Activated T-cell treated with anti-CD3 and anti-CD28 coated beads for 4 hours (primary cell): Measurements from ENCODE around the gene TTC13.
"Not testable (repeated sequence)": the region's sequence is repeated elsewhere in the genome, so short reads cannot be mapped to it uniquely, and the experiment has no call there.

Experiments used
- DNase-seq: peaks from one replicate; pipeline ENCODE4 v3.0.0-alpha.2; 2020

TTC13 gene

DNA sequence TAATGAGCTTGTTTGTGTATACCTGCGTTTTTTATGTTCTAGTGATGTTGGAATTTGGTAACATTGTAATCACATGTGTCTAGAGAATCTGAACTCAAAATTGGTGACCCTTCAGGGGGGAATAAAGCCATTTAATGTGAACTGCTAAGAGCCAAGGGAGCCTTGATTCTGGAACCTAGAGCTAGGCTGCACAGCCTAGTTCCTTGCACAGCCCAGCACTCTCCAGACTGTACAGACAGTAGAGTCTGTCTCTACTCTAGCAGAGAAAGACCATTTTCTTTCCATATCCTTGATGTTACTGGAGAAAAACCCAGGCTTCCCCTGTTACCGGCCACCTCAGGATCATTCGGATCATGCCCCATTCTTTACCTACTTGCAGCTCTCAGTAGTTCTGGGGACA lies 8.8 kb upstream of the TTC13 start:
- no peak for DNase-seq

GRCh38 chr1:230986976-230987375 lies 8.3 kb upstream of the TTC13 start:
- DNase-seq, result no peak

DNA sequence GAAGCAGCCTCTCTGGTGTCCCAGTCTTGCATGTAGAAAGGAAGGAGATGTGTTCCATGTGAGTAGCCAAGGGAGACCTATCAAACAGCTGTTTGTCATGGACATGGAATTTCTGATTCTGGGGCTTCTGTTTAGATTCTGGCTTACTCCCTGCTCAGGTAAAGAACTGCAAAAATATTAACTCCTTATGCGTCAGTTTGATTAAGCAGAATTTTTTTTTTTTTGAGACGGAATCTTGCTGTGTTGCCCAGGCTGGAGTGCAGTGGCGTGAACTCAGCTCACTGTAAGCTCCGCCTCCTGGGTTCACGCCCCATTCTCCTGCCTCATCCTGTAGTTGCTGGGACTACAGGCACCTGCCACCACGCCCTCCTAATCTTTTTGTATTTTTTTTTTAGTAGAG lies 7.0 kb upstream of the TTC13 start:
- no peak for DNase-seq

- DNase-seq, result not testable (repeated sequence)
Observed at GRCh38 chr1:230984622-230985515, 6.2 kb upstream of the TTC13 start.

- no peak for DNase-seq
Observed at GRCh38 chr1:230983811-230984210, 5.2 kb upstream of the TTC13 start.

GRCh38 chr1:230982696-230983095 lies 4.0 kb upstream of the TTC13 start:
- DNase-seq, result no peak

DNA sequence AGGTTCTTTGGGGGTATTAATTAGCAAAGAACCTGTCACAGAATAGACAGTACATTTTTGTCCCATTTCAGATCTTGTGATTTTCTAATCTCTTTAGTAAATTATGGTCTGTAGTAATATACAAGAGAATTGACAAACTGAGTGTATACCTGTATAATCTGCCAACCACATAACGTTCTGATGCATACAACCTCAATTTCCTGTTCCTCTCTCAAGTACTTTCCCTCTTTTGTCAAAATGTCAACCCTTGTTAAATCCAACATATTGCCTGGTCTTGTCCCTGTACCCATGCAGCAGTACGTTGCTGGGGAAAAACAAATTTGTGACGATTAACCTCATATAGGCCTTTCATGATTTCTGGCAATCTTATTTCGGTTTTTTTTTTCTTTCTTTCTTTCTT lies 1.3 kb upstream of the TTC13 start:
- no peak for DNase-seq

GRCh38 chr1:230979389-230979716 lies 692 bp upstream of the TTC13 start:
- DNase-seq, result no peak

DNA sequence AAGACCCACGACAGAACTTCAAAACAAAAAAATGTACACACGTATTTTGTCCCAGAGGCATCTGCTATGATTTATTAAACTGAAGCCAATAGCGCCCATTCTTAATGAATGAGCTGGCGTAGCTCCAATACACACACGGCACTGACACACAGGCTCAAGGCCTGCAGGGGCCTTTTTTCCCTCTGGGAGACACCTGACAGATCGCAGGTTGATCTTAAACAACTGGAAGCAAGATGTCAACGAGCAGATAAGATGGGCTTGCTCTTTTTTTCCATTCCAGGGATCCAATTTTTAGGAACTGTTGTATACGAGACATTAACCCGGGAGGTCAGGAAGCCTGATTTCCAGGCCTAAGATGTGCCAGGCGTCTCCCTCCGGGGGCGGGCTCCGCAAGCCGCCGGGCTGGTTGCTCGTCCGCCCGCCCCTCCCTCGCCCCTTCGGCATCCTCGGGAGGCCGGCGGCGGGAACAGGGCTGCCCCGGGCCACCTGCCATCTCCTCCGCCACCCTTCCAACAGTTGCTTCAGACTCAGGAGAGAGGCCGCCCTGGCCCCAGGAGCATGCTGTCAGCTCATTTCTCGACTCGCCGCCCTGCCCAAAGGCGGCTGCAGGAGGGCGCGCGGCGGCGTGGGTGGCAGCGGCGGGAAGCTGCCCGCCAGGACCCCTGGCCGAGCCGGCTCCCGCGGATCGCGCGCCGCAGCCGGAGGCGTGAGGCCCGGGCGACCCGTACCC lies 735 bp downstream of the TTC13 start:
- peak; percentile 13 for DNase-seq

DNA sequence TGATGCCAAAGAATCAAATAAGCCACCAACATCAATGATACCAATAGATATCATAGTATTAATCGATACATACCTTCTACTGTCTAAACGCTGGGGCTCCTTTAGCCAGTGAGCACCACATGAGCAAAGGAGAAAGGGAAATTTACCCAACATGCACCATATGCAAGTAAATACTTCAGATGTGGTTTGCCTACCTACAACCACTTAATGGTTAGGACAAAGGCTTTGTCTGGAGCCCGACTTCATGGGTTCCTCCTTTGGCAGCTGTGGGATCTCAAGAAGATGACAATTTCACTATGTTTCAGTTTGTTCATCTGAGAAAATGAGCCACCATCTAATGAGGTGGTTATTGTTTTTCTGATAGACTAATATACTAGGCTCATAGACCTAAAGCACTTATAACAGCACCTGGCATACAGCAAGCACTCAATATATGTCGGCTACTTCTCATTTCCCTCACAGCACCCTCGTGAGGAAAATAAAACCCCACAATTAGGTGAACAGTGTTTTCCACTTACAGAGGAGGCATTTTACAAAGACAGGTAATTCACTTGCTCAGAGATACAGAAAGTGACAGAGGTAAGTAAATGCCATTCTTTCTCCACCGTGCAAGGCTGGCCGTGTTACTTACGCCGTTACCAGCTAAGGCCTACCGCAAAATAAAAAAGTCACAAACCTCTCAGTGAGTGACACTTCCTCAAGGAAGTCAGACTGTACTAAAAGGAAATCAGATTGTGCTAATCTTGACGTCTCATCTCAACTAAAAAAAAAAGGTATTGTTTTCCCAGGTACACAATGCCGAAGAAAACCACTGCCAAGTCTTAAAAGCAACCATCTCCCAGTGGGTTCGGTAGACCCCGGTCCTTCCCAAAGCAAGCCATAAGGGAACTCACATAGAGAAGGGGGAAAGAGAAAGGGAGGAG lies 1.6 kb downstream of the TTC13 start:
- DNase-seq, result no peak

DNA sequence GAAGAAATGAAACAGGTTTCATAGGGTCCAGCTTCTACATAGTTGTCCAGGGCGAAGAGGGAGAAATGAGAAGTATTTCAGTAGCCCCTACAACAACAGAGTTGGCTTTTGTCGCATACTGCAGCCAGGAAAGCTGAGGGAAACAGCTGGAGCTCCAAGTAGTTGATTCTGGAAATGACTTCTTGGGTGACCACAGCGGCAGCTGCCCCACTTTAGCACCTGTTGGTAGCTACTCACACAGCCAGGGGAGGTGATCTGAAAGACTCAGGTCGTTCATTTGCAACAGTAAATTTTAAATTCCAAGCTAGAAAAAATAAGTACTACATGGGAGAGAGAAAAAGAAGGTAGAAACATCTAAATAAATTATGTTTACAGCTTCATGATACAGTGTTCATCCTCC lies 2.3 kb downstream of the TTC13 start:
- no peak for DNase-seq

- no peak for DNase-seq
Observed at GRCh38 chr1:230975636-230976035, 3.0 kb downstream of the TTC13 start.

DNA sequence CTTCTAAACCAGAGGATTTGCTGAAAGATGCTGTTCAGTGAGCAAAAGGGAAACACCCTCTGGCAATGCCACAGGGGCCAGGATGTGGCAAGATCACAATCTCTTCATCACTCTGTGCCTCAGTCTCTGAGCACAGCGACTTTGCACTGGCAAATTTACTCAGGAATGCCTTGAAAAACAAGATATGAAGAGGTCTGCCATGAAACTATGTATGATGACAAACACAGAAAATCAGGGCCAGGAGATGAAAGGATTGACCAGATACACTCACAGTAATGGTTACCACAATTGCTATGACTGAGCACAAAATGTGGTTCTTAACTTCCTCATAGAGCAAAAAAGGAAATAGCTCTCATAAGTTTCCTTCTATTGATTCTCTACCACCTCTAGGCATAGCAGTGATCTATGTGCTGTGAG lies 5.8 kb downstream of the TTC13 start:
- DNase-seq, result peak; percentile 24

- DNase-seq, result no peak
Observed at GRCh38 chr1:230971771-230972170, 6.9 kb downstream of the TTC13 start.

DNA sequence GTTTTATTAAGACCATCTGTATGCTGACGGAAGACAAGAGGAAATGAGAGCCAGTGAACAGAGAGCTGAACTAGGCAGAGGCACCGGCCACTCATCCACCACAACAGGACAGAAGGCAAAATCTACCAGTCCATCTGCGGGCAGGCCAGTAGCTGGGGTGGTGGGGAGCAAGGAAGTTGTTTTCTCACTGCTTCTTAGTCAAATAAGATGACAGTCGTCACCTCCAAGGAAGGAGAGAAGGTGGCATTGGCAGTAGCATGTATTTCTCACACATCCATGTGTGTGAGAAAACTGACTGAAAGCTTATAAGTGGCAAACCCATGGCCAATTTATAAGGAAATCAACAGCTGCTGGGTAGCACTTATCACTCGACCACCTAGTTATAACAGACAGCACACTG lies 8.2 kb downstream of the TTC13 start:
- DNase-seq, result no peak

GRCh38 chr1:230966358-230966873 lies 12.2 kb downstream of the TTC13 start:
- no peak for DNase-seq

- no peak for DNase-seq
Observed at GRCh38 chr1:230965535-230965934, 13.1 kb downstream of the TTC13 start.

DNA sequence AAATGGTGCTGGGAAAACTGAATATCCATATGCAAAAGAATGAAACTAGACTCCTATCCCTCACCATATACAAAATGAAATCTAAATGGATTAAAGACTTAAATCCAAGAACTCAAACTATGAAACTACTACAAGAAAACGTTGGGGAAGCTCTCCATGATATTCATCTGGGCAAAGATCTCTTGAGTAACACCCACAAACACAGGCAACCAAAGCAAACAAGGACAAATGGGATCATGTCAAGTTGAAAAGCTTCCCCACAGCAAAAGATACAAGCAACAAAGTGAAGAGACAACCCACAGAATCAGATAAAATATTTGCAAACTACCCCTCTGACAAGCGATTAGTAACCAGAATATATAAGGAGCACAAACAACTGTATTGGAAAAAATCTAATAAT lies 13.8 kb downstream of the TTC13 start:
- DNase-seq, result no peak

DNA sequence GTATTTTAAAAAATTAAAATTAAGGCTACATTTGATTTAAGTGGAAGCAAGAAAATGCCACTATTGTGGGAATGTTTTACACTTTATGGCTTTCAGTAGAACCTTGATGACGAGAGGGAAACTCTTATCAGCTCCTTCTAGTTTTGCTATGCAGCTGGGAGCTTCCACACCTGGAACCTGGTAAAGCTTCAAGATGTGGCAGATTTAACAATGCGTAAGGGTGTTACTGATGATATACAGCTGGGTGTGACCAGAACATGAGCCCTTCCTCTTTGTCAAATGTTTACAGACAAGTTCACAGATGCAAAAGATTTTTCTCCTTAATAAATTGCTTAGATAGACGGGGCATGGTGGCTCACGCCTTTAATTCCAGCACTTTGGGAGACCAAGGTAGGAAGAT lies 20.3 kb downstream of the TTC13 start:
- no peak for DNase-seq

- DNase-seq, result no peak
Observed at GRCh38 chr1:230957580-230957989, 21.1 kb downstream of the TTC13 start.

DNA sequence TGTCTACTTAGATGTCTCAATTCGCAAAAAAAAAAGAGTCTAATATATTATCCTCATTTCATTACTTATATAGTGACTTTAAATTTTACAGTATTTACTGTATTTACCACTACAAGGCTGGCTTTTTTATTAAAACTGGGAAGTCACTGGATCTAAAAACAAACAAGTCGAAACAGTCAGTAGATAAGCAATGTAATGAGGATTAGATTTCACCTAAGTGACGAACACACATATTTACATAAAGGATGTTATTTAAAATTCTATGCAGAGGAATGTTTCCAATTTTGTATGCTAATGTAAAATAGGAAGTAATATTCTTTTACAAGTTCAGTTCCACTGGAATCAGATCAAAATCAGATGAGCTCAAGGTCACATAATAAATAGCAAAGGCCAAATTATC lies 28.3 kb downstream of the TTC13 start:
- no peak for DNase-seq

DNA sequence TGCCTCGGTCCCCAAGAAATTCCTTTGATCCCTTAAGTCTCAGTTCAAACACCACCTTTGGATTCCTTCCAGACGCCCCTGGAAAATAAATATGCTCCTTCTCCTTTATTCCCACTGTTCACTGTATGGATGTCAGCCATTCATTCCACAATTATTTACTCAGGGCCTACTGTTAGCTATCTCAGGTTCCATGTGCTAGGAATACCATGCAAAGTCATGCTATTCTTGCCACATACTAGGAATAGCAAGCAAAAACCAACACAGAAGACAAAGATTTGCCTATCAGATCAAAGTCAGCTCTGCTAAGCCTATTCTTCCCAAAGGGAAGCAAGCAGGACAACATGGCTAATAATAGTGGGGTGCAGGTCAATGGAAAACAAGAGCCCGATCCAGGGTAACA lies 29.8 kb downstream of the TTC13 start:
- no peak for DNase-seq

DNA sequence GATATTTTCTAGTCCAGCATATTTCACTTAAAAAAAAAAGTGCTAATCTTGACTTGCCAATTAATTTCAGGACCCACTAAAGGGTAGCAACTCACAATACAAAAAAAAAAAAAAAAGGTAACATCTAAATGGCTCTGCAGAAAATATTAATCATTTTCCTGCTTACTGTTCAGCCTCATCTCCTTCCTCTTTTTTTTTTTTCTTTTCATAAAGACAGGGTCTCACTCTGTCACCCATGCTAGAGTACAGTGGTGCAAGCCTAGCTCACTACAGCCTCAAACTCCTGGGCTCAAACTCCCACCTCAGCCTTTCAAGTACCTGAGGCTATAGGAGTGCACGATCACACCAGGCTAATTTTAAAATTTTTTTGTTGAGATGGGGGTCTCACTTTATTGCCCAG lies 30.4 kb downstream of the TTC13 start:
- DNase-seq, result no peak
